SK-N-SH treated with all-trans-retinoic acid at 6 μM for 48 hours (cell line): ENCODE measurements around the gene ANKS1A.

Source experiments
- ATAC-seq: fragments of 200-7000 bp; cut with Tn5 transposase; 3 replicates; pipeline ENCODE4 v1.9.1; 2020; ENCODE audit warnings: mild to moderate bottlenecking, moderate library complexity
- ARNTL ChIP-seq: fragments of 450-650 bp; formaldehyde crosslinking; IDR thresholded peaks from 2 replicates; pipeline ENCODE4 v1.5.0; 2020; ENCODE audit warnings: low read depth, mild to moderate bottlenecking, moderate library complexity, borderline replicate concordance
- ESRRG ChIP-seq: fragments of 250-450 bp; sonication (Bioruptor Pico); IDR thresholded peaks from 2 replicates; pipeline ENCODE4 v1.6.1; 2021; ENCODE audit warnings: mild to moderate bottlenecking
- GLIS3 ChIP-seq: fragments of 250-450 bp; sonication (Bioruptor Pico); IDR thresholded peaks from 2 replicates; pipeline ENCODE4 v1.5.0; 2020; ENCODE audit warnings: mild to moderate bottlenecking, moderate library complexity
- ISL1 ChIP-seq: fragments of 250-450 bp; sonication (Bioruptor Pico); IDR thresholded peaks from 2 replicates; pipeline ENCODE4 v2.1.2; 2022; ENCODE audit warnings: mild to moderate bottlenecking, moderate library complexity
- OSR1 ChIP-seq: fragments of 250-450 bp; sonication (Bioruptor Pico); IDR thresholded peaks from 2 replicates; pipeline ENCODE4 v1.8.0; 2022; ENCODE audit warnings: moderate library complexity, mild to moderate bottlenecking, inconsistent platforms
- PPARA ChIP-seq: fragments of 250-450 bp; sonication (Bioruptor Pico); IDR thresholded peaks from 2 replicates; pipeline ENCODE4 v1.5.0; 2020; ENCODE audit warnings: mild to moderate bottlenecking, borderline replicate concordance
- RARB ChIP-seq: fragments of 250-450 bp; sonication (Bioruptor Pico); IDR thresholded peaks from 2 replicates; pipeline ENCODE4 v1.8.0; 2021; ENCODE audit warnings: mild to moderate bottlenecking, moderate library complexity
- SNAI2 ChIP-seq: fragments of 250-450 bp; sonication (Bioruptor Pico); IDR thresholded peaks from 2 replicates; pipeline ENCODE4 v1.5.0; 2020; ENCODE audit warnings: mild to moderate bottlenecking, moderate library complexity
- TCF4 ChIP-seq: fragments of 250-450 bp; sonication (Bioruptor Pico); IDR thresholded peaks from 2 replicates; pipeline ENCODE4 v1.8.0; 2021; ENCODE audit warnings: mild to moderate bottlenecking, moderate library complexity, borderline replicate concordance
- TOX ChIP-seq: fragments of 250-450 bp; sonication (Bioruptor Pico); IDR thresholded peaks from 2 replicates; pipeline ENCODE4 v1.8.0; 2021; ENCODE audit warnings: mild to moderate bottlenecking, moderate library complexity, borderline replicate concordance
- ZC3H10 ChIP-seq: fragments of 250-450 bp; sonication (Bioruptor Pico); IDR thresholded peaks from 2 replicates; pipeline ENCODE4 v1.5.1; 2021; ENCODE audit warnings: mild to moderate bottlenecking, moderate library complexity
- ZFP3 ChIP-seq: fragments of 250-450 bp; sonication (Bioruptor Pico); IDR thresholded peaks from 2 replicates; pipeline ENCODE4 v1.5.0; 2020; ENCODE audit warnings: mild to moderate bottlenecking, moderate library complexity
- ZFP30 ChIP-seq: fragments of 450-650 bp; formaldehyde crosslinking; IDR thresholded peaks from 2 replicates; pipeline ENCODE4 v1.5.0; 2022; ENCODE audit warnings: mild to moderate bottlenecking, moderate library complexity
- ZNF565 ChIP-seq: fragments of 450-650 bp; formaldehyde crosslinking; conservative IDR thresholded peaks from 2 replicates; pipeline ENCODE4 v1.5.0; 2020; ENCODE audit warnings: low read depth, mild to moderate bottlenecking, moderate library complexity
- ZNF70 ChIP-seq: fragments of 450-650 bp; formaldehyde crosslinking; IDR thresholded peaks from 2 replicates; pipeline ENCODE4 v1.5.0; 2020; ENCODE audit warnings: mild to moderate bottlenecking, moderate library complexity
- ZNF8 ChIP-seq: fragments of 450-650 bp; formaldehyde crosslinking; IDR thresholded peaks from 2 replicates; pipeline ENCODE4 v1.5.0; 2020; ENCODE audit warnings: mild to moderate bottlenecking, moderate library complexity
- TF ChIP-seq, protein P1 (sequence below): fragments of 250-450 bp; sonication (Bioruptor Pico); IDR thresholded peaks from 2 replicates; pipeline ENCODE4 v1.5.1; 2020; ENCODE audit warnings: low read depth, mild to moderate bottlenecking, moderate library complexity
- TF ChIP-seq, protein P2 (sequence below): fragments of 250-450 bp; sonication (Bioruptor Pico); IDR thresholded peaks from 2 replicates; pipeline ENCODE4 v1.5.1; 2021; ENCODE audit warnings: mild to moderate bottlenecking, moderate library complexity
- TF ChIP-seq, protein P3 (sequence below): fragments of 250-450 bp; sonication (Bioruptor Pico); IDR thresholded peaks from 2 replicates; pipeline ENCODE4 v1.8.0; 2021; ENCODE audit warnings: low read depth, mild to moderate bottlenecking, moderate library complexity, borderline replicate concordance
- TF ChIP-seq, protein P4 (sequence below): fragments of 250-450 bp; sonication (Bioruptor Pico); IDR thresholded peaks from 2 replicates; pipeline ENCODE4 v1.5.0; 2020; ENCODE audit warnings: mild to moderate bottlenecking, moderate library complexity

ANKS1A gene

DNA sequence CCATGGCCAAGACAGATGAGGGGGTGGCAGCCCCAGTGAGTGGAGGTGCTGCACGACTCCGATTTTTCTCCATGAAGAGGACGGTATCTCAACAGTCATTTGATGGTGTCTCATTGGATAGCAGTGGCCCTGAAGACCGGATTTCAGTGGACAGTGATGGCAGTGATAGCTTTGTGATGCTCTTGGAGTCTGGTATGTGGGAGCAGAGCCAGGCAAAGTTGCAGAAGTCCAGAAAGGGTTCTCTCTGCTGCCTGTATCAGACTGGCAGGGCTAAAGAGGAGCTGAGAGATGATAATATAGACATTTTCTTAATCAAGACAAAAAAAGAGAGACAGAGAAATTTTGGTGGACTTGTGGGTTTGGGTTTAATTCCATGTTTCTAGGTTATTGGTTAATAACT, 25.0 kb upstream of the ANKS1A start:
- TF ChIP-seq ZFP3 (no peak), ZFP30 (no peak), ESRRG (CRISPR knock-in tag) (no peak), SNAI2 (no peak), ARNTL (CRISPR knock-in tag) (no peak), ZNF70 (no peak), GLIS3 (CRISPR knock-in tag) (no peak)
- TF ChIP-seq, all 23 proteins: peak for 0

DNA sequence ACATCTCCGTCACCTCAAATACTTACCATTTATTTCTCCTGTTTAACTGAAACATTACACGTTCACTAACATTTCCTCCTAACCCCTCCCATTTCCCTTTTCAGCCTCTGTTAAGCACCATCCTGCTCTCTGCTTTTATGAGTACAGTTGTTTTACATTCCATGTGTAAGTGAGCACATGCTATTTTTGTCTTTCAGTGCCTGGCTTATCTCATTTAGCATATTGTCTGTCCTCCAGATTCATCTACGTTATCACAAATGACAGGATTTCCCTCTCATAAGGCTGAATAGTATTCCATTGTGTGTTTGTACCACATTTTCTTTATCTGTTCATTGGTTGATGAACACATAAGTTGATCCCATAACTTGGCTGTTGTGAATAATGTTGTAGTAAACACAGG, 23.9 kb upstream of the ANKS1A start:
- TF ChIP-seq ISL1 (peak; percentile 52), ZFP3 (no peak), SNAI2 (no peak), ZFP30 (no peak), ZNF70 (no peak), TCF4 (CRISPR knock-in tag) (peak; percentile 61; the same call in 1 of the 2 replicates), PPARA (CRISPR knock-in tag) (no peak), ZNF565 (CRISPR knock-in tag) (no peak), RARB (CRISPR knock-in tag) (no peak), ZC3H10 (0 out of 2 replicates have a peak, but pooled peaks have one; percentile 37), ZNF8 (CRISPR knock-in tag) (no peak)
- TF ChIP-seq, protein P1, sequence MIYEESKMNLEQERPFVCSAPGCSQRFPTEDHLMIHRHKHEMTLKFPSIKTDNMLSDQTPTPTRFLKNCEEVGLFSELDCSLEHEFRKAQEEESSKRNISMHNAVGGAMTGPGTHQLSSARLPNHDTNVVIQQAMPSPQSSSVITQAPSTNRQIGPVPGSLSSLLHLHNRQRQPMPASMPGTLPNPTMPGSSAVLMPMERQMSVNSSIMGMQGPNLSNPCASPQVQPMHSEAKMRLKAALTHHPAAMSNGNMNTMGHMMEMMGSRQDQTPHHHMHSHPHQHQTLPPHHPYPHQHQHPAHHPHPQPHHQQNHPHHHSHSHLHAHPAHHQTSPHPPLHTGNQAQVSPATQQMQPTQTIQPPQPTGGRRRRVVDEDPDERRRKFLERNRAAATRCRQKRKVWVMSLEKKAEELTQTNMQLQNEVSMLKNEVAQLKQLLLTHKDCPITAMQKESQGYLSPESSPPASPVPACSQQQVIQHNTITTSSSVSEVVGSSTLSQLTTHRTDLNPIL (CRISPR knock-in tag), result peak; percentile 57; the same call in 1 of the 2 replicates
- TF ChIP-seq, protein P2, sequence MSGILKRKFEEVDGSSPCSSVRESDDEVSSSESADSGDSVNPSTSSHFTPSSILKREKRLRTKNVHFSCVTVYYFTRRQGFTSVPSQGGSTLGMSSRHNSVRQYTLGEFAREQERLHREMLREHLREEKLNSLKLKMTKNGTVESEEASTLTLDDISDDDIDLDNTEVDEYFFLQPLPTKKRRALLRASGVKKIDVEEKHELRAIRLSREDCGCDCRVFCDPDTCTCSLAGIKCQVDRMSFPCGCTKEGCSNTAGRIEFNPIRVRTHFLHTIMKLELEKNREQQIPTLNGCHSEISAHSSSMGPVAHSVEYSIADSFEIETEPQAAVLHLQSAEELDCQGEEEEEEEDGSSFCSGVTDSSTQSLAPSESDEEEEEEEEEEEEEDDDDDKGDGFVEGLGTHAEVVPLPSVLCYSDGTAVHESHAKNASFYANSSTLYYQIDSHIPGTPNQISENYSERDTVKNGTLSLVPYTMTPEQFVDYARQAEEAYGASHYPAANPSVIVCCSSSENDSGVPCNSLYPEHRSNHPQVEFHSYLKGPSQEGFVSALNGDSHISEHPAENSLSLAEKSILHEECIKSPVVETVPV (CRISPR knock-in tag), result 0 out of 2 replicates have a peak, but pooled peaks have one; percentile 20
- peak; percentile 95 for ATAC-seq

More for the DNA sequence above, 25.0 kb upstream of the ANKS1A start:
- ATAC-seq, result no peak

DNA sequence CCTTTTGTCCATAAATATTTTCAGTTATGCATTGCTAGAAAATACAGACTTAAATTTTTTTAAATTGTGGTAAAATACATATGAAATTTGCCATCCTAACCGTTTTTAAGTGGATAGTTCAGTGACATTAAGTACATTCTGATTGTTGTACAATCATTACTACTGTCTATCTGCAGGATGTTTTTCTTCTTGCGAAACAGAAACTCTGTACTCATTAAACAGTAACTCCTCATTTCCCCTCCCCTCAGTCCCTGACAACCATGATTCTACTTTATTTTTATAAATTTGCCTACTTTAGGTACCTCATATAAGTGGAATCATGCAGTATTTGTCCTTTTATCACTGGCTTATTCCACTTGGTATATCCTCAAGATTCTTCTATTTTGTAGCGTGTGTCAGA, 22.5 kb upstream of the ANKS1A start:
- TF ChIP-seq ZNF565 (CRISPR knock-in tag) (no peak), TCF4 (CRISPR knock-in tag) (no peak), PPARA (CRISPR knock-in tag) (no peak), RARB (CRISPR knock-in tag) (no peak), GLIS3 (CRISPR knock-in tag) (no peak)
- TF ChIP-seq, protein P1 (CRISPR knock-in tag), result no peak
- TF ChIP-seq, protein P2 (CRISPR knock-in tag), result no peak
- TF ChIP-seq, protein P3, sequence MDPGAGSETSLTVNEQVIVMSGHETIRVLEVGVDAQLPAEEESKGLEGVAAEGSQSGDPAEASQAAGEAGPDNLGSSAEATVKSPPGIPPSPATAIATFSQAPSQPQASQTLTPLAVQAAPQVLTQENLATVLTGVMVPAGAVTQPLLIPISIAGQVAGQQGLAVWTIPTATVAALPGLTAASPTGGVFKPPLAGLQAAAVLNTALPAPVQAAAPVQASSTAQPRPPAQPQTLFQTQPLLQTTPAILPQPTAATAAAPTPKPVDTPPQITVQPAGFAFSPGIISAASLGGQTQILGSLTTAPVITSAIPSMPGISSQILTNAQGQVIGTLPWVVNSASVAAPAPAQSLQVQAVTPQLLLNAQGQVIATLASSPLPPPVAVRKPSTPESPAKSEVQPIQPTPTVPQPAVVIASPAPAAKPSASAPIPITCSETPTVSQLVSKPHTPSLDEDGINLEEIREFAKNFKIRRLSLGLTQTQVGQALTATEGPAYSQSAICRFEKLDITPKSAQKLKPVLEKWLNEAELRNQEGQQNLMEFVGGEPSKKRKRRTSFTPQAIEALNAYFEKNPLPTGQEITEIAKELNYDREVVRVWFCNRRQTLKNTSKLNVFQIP (CRISPR knock-in tag), result no peak
- ATAC-seq, result no peak

DNA sequence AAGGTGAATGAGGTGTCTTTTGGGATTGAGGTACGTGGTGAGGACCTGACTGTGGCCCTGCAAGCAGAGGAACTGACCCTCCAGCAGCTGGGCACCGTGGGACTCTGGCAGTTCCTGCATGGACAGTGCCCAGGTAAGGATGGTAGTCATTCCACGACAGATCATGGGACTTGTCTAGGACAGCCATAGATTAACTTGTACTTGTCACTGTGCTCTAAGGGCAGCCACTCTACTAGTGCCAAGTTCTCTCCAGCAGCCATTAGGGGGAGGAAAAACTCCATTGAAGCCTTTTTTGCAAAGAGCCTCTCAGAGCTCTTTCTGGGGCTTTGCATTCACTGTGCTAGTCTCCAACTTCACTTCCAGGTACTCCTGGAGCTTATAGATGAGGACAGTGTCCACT, 21.6 kb upstream of the ANKS1A start:
- TF ChIP-seq RARB (CRISPR knock-in tag) (no peak), ZNF70 (no peak), OSR1 (CRISPR knock-in tag) (no peak), TCF4 (CRISPR knock-in tag) (no peak), SNAI2 (no peak), ARNTL (CRISPR knock-in tag) (no peak), PPARA (CRISPR knock-in tag) (no peak), GLIS3 (CRISPR knock-in tag) (no peak), ISL1 (no peak), TOX (CRISPR knock-in tag) (no peak)
- TF ChIP-seq, protein P4, sequence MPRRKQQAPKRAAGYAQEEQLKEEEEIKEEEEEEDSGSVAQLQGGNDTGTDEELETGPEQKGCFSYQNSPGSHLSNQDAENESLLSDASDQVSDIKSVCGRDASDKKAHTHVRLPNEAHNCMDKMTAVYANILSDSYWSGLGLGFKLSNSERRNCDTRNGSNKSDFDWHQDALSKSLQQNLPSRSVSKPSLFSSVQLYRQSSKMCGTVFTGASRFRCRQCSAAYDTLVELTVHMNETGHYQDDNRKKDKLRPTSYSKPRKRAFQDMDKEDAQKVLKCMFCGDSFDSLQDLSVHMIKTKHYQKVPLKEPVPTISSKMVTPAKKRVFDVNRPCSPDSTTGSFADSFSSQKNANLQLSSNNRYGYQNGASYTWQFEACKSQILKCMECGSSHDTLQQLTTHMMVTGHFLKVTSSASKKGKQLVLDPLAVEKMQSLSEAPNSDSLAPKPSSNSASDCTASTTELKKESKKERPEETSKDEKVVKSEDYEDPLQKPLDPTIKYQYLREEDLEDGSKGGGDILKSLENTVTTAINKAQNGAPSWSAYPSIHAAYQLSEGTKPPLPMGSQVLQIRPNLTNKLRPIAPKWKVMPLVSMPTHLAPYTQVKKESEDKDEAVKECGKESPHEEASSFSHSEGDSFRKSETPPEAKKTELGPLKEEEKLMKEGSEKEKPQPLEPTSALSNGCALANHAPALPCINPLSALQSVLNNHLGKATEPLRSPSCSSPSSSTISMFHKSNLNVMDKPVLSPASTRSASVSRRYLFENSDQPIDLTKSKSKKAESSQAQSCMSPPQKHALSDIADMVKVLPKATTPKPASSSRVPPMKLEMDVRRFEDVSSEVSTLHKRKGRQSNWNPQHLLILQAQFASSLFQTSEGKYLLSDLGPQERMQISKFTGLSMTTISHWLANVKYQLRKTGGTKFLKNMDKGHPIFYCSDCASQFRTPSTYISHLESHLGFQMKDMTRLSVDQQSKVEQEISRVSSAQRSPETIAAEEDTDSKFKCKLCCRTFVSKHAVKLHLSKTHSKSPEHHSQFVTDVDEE (CRISPR knock-in tag), result no peak
- TF ChIP-seq, protein P3 (CRISPR knock-in tag), result no peak
- TF ChIP-seq, protein P2 (CRISPR knock-in tag), result no peak
- TF ChIP-seq, all 23 proteins: peak for 0
- no peak for ATAC-seq
